GM19328 (cell line): ENCODE data around the gene PROC.

ENCODE experiments used
- ATAC-seq: cut with Tn5 transposase; IDR thresholded peaks from one replicate; pipeline ENCODE4 v1.9.1; 2021; ENCODE audit warnings: mild to moderate bottlenecking, moderate library complexity; ENCODE audit not compliant: unreplicated experiment

PROC gene

GRCh38 chr2:127418300-127419111 is at the start of gene PROC:
TSS of gene PROC (plus strand) at chr2:127418427. CDS start at chr2:127419943, 1,516 bp downstream.
- ATAC-seq: no peak

GRCh38 chr2:127370010-127370409 is 48.2 kb upstream of the PROC start:
- ATAC-seq: no peak

- no peak for ATAC-seq
Measured at GRCh38 chr2:127371037-127371436, 47.2 kb upstream of the PROC start.

GRCh38 chr2:127373362-127374083 is 44.7 kb upstream of the PROC start:
- ATAC-seq: no peak

- ATAC-seq: no peak
Measured at GRCh38 chr2:127376257-127376656, 42.0 kb upstream of the PROC start.

- ATAC-seq: no peak
Measured at GRCh38 chr2:127377262-127377661, 41.0 kb upstream of the PROC start.

- ATAC-seq: no peak
Measured at GRCh38 chr2:127378720-127379119, 39.5 kb upstream of the PROC start.

- ATAC-seq: no peak
Measured at GRCh38 chr2:127379712-127380355, 38.4 kb upstream of the PROC start.

- ATAC-seq: no peak
Measured at GRCh38 chr2:127381762-127382161, 36.5 kb upstream of the PROC start.

- ATAC-seq: no peak
Measured at GRCh38 chr2:127382831-127383230, 35.4 kb upstream of the PROC start.

- no peak for ATAC-seq
Measured at GRCh38 chr2:127384529-127384928, 33.7 kb upstream of the PROC start.

GRCh38 chr2:127386246-127386645 is 32.0 kb upstream of the PROC start:
- ATAC-seq: no peak

GRCh38 chr2:127386764-127387654 is 31.2 kb upstream of the PROC start:
- peak; percentile 68 for ATAC-seq

- ATAC-seq: peak; percentile 71
Measured at GRCh38 chr2:127387655-127388422, 30.4 kb upstream of the PROC start, which contains the start of gene MAP3K2. TSS of gene MAP3K2 (minus strand) at chr2:127387975. CDS start at chr2:127343129, 44,846 bp downstream.

GRCh38 chr2:127388423-127389164 is 29.6 kb upstream of the PROC start:
- no peak for ATAC-seq

- no peak for ATAC-seq
Measured at GRCh38 chr2:127389778-127390435, 28.3 kb upstream of the PROC start.

- no peak for ATAC-seq
Measured at GRCh38 chr2:127392133-127392827, 25.9 kb upstream of the PROC start.
